ENCODE results near the gene GABRG1.

GABRG1 gene

DNA sequence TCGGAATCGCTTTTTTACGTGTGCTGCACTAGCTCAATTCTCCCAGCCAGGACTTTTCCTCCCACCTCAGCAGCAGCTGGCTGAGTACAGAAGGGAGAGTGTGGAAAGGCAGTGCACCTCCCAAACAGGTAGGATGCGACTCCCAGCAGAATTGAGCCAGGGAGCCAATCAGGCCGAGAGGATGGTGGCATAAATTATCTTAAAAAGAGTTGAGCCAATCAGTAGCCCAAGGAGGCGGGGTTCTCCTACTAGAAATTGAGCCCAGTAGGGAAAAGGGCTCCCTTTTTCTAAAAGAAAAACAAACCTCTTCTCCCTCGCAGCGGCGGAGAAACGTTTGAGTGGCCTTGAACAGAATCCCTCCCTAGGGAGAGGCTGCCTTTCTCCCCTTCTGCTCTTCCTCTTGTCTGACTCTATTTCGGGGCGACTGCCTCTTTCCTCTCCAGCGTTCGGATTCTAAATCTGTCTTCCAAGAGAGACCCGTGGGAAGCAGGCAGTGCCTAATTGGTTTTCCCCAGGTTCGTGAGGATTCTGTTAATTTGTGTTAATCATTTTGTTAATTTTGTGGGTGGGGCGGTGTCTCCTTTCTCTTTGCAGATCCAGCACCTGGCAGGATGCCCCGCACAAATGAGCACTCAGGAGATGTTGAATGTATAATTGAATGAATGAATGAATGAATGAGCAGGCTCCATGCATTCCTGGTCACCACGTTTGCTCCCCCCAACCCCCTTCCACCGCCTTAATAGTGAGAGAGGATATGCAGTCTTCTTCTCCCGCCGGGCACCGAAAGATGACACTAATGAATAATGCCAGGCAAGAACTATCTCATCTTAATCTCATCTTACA is at the start of gene GABRG1:
TSS of gene GABRG1 (minus strand) at position 142 of the 843 bp plus-strand sequence. CDS start at position 1, 141 bp downstream.
- Histone ChIP-seq H3K36me3 (ENCODE audit: control insufficient read depth, insufficient read depth, low read length) (no peaks in the 10 kb centered on the region), H3K9ac (ENCODE audit: low read length) (no peak within 1 kb of the TSS), H3K4me1 (ENCODE audit: control insufficient read depth, insufficient read depth, low read length) (no peaks in the 10 kb centered on the region), H3K4me3 (ENCODE audit: low read length) (no peak within 1 kb of the TSS), H3K27me3 (ENCODE audit: control insufficient read depth, insufficient read depth, low read length) (no peaks in the 10 kb centered on the region), H3K9me3 (ENCODE audit: control insufficient read depth, low read length) (no peaks in the 10 kb centered on the region)

- no peaks in the 10 kb centered on the region for H3K9me3 ChIP-seq (ENCODE audit: control insufficient read depth, low read length)
- H3K4me3 ChIP-seq (ENCODE audit: low read length), result no peak overlapping the region
- H3K9ac ChIP-seq (ENCODE audit: low read length), result no peak overlapping the region
- no peaks in the 10 kb centered on the region for H3K4me1 ChIP-seq (ENCODE audit: control insufficient read depth, insufficient read depth, low read length)
- H3K27me3 ChIP-seq (ENCODE audit: control insufficient read depth, insufficient read depth, low read length), result no peaks in the 10 kb centered on the region
- H3K36me3 ChIP-seq (ENCODE audit: control insufficient read depth, insufficient read depth, low read length), result no peaks in the 10 kb centered on the region
Measured at GRCh38 chr4:46146993-46147392, 23.1 kb upstream of the GABRG1 start.

- no peak overlapping the region for H3K9ac ChIP-seq (ENCODE audit: low read length)
- no peak overlapping the region for H3K4me3 ChIP-seq (ENCODE audit: low read length)
- H3K9me3 ChIP-seq (ENCODE audit: control insufficient read depth, low read length), result no peaks in the 10 kb centered on the region
- H3K36me3 ChIP-seq (ENCODE audit: control insufficient read depth, insufficient read depth, low read length), result no peaks in the 10 kb centered on the region
- H3K4me1 ChIP-seq (ENCODE audit: control insufficient read depth, insufficient read depth, low read length), result no peaks in the 10 kb centered on the region
- no peaks in the 10 kb centered on the region for H3K27me3 ChIP-seq (ENCODE audit: control insufficient read depth, insufficient read depth, low read length)
Measured at GRCh38 chr4:46131498-46132057, 7.7 kb upstream of the GABRG1 start.

DNA sequence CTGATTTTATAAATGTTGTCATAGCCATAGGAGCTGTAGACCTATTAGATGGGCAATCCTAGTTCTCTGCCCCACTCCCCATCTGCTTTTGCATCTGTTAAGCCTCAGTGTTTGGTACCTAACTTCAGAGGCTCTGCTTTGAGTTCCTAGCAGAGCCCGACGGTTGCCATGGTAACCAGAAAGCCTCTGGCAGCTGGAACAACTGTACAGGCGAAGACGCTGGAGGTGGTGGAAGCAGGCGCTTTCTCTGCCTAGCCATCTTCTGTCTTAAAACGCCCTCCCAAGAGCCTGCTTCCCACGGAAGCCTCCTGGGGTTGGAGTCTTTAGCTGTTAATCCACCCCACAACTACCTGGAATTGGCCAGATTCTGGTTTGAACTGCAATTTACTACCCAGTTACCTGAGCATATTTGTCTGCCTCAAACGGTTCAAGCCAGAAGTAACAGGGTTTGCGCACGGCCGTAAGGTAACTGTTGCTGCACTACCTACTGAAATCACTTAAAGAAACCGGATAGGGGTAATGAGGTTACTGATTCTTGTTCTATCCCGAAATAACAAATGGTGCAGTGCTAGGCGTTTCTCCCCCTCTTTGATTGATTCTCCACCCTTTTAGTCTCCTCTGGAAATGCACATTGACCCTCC is 1.0 kb upstream of the GABRG1 start:
- Histone ChIP-seq H3K4me1 (ENCODE audit: control insufficient read depth, insufficient read depth, low read length) (no peaks in the 10 kb centered on the region), H3K9me3 (ENCODE audit: control insufficient read depth, low read length) (no peaks in the 10 kb centered on the region), H3K27me3 (ENCODE audit: control insufficient read depth, insufficient read depth, low read length) (no peaks in the 10 kb centered on the region), H3K9ac (ENCODE audit: low read length) (no peak overlapping the region), H3K36me3 (ENCODE audit: control insufficient read depth, insufficient read depth, low read length) (no peaks in the 10 kb centered on the region), H3K4me3 (ENCODE audit: low read length) (no peak overlapping the region)

- Histone ChIP-seq H3K4me1 (ENCODE audit: control insufficient read depth, insufficient read depth, low read length) (no peaks in the 10 kb centered on the region), H3K4me3 (ENCODE audit: low read length) (no peak overlapping the region), H3K36me3 (ENCODE audit: control insufficient read depth, insufficient read depth, low read length) (no peaks in the 10 kb centered on the region), H3K27me3 (ENCODE audit: control insufficient read depth, insufficient read depth, low read length) (no peaks in the 10 kb centered on the region), H3K9ac (ENCODE audit: low read length) (no peak overlapping the region), H3K9me3 (ENCODE audit: control insufficient read depth, low read length) (no peaks in the 10 kb centered on the region)
Measured at GRCh38 chr4:46081674-46082073, 42.2 kb downstream of the GABRG1 start.

DNA sequence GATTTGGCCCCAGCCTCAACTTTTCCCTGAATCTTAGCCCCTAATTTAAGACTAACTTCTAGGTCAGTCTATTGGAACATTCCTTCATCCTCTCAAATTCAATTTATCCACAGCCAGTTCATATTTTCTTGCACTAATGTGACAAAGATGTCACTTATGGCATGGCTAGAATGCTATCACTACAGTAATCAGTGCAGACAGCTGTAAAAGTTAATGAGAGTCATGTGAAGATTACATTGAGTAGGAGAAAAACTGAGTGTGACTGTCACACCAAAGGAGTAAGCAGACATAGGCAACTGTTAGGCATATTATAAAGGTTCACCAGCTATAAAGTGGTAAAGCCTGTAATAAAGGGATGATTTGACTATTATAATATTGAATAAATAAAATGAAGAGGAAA is 42.6 kb downstream of the GABRG1 start:
- Histone ChIP-seq H3K4me3 (ENCODE audit: low read length) (no peak overlapping the region), H3K9ac (ENCODE audit: low read length) (no peak overlapping the region), H3K4me1 (ENCODE audit: control insufficient read depth, insufficient read depth, low read length) (no peaks in the 10 kb centered on the region)

GRCh38 chr4:46073778-46074177 is 50.1 kb downstream of the GABRG1 start:
- H3K9me3 ChIP-seq (ENCODE audit: control insufficient read depth, low read length), result no peaks in the 10 kb centered on the region
- no peaks in the 10 kb centered on the region for H3K27me3 ChIP-seq (ENCODE audit: control insufficient read depth, insufficient read depth, low read length)
- no peaks in the 10 kb centered on the region for H3K4me1 ChIP-seq (ENCODE audit: control insufficient read depth, insufficient read depth, low read length)
- H3K4me3 ChIP-seq (ENCODE audit: low read length), result no peak overlapping the region
- H3K9ac ChIP-seq (ENCODE audit: low read length), result no peak overlapping the region
- no peaks in the 10 kb centered on the region for H3K36me3 ChIP-seq (ENCODE audit: control insufficient read depth, insufficient read depth, low read length)

More for the DNA sequence above, 42.6 kb downstream of the GABRG1 start:
- H3K36me3 ChIP-seq (ENCODE audit: control insufficient read depth, insufficient read depth, low read length), result no peaks in the 10 kb centered on the region
- H3K9me3 ChIP-seq (ENCODE audit: control insufficient read depth, low read length), result no peaks in the 10 kb centered on the region
- no peaks in the 10 kb centered on the region for H3K27me3 ChIP-seq (ENCODE audit: control insufficient read depth, insufficient read depth, low read length)

- Histone ChIP-seq H3K27me3 (ENCODE audit: control insufficient read depth, insufficient read depth, low read length) (no peaks in the 10 kb centered on the region), H3K9me3 (ENCODE audit: control insufficient read depth, low read length) (no peaks in the 10 kb centered on the region), H3K4me1 (ENCODE audit: control insufficient read depth, insufficient read depth, low read length) (no peaks in the 10 kb centered on the region), H3K4me3 (ENCODE audit: low read length) (no peak overlapping the region), H3K36me3 (ENCODE audit: control insufficient read depth, insufficient read depth, low read length) (no peaks in the 10 kb centered on the region), H3K9ac (ENCODE audit: low read length) (no peak overlapping the region)
Measured at GRCh38 chr4:46051392-46051791, 72.5 kb downstream of the GABRG1 start.

DNA sequence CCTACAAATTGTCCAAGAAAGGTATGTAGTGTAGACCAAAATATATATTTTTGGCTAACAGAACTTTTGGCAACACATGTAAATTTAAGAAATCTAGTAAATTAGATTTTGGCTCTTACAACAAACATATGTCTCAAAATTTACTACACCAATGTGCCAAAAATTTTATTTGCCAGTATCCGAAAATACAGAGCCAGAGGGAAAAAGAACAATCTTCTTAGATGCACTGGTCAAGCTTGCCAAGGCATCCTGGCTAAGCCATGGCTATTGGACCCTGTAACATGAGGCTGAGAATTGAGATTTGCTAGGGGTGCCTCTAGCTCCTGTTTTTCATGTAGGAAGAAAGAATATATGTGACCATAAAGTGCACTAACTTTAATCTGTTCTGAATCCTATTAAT is 91.8 kb downstream of the GABRG1 start:
- Histone ChIP-seq H3K9ac (ENCODE audit: low read length) (no peak overlapping the region), H3K4me1 (ENCODE audit: control insufficient read depth, insufficient read depth, low read length) (no peaks in the 10 kb centered on the region), H3K36me3 (ENCODE audit: control insufficient read depth, insufficient read depth, low read length) (no peaks in the 10 kb centered on the region), H3K4me3 (ENCODE audit: low read length) (no peak overlapping the region), H3K27me3 (ENCODE audit: control insufficient read depth, insufficient read depth, low read length) (no peaks in the 10 kb centered on the region), H3K9me3 (ENCODE audit: control insufficient read depth, low read length) (no peaks in the 10 kb centered on the region)

DNA sequence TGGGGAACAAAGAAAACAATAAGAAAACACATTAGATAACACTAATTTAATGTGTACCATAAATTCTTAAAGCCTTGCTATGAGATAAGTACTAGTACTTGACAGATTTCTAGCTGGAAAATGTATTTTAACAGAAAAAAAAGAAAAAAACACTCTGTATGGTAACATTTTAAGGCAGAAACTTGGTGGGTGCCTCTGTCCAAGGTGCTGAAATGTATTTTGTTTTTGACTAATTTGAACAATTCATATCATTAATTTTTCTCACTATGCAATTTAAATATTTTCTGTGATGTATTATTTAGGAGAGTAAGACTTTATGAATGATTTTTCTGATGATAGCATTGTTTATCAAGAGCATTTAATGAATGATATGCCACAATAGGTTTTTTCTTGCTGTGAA is 107.5 kb downstream of the GABRG1 start:
- Histone ChIP-seq H3K4me3 (ENCODE audit: low read length) (no peak overlapping the region), H3K27me3 (ENCODE audit: control insufficient read depth, insufficient read depth, low read length) (no peaks in the 10 kb centered on the region), H3K4me1 (ENCODE audit: control insufficient read depth, insufficient read depth, low read length) (no peaks in the 10 kb centered on the region), H3K9ac (ENCODE audit: low read length) (no peak overlapping the region), H3K9me3 (ENCODE audit: control insufficient read depth, low read length) (no peaks in the 10 kb centered on the region), H3K36me3 (ENCODE audit: control insufficient read depth, insufficient read depth, low read length) (no peaks in the 10 kb centered on the region)

- Histone ChIP-seq H3K4me1 (ENCODE audit: control insufficient read depth, insufficient read depth, low read length) (no peaks in the 10 kb centered on the region), H3K9ac (ENCODE audit: low read length) (no peak overlapping the region), H3K27me3 (ENCODE audit: control insufficient read depth, insufficient read depth, low read length) (no peaks in the 10 kb centered on the region), H3K9me3 (ENCODE audit: control insufficient read depth, low read length) (no peaks in the 10 kb centered on the region), H3K4me3 (ENCODE audit: low read length) (no peak overlapping the region), H3K36me3 (ENCODE audit: control insufficient read depth, insufficient read depth, low read length) (no peaks in the 10 kb centered on the region)
Measured at GRCh38 chr4:45992728-45993127, 131.1 kb downstream of the GABRG1 start.

- Histone ChIP-seq H3K36me3 (ENCODE audit: control insufficient read depth, insufficient read depth, low read length) (no peaks in the 10 kb centered on the region), H3K9ac (ENCODE audit: low read length) (no peak overlapping the region), H3K27me3 (ENCODE audit: control insufficient read depth, insufficient read depth, low read length) (no peaks in the 10 kb centered on the region), H3K4me3 (ENCODE audit: low read length) (no peak overlapping the region), H3K9me3 (ENCODE audit: control insufficient read depth, low read length) (no peaks in the 10 kb centered on the region), H3K4me1 (ENCODE audit: control insufficient read depth, insufficient read depth, low read length) (no peaks in the 10 kb centered on the region)
Measured at GRCh38 chr4:45989775-45990174, 134.1 kb downstream of the GABRG1 start.

All from mucosa of stomach (tissue), 1 donor.